WI38 (cell line): ENCODE data around the gene FBXO47.

Experiments
- H3K4me3 ChIP-seq: 2 replicates; pipeline ENCODE4 v1.5.1; 2011; ENCODE audit warnings: low read depth, mild to moderate bottlenecking, control low read depth, low read length
- CTCF ChIP-seq: IDR thresholded peaks from 2 replicates; pipeline ENCODE4 v1.5.1; 2012; ENCODE audit warnings: low read depth, mild to moderate bottlenecking, control low read depth, low read length

The FBXO47 gene

DNA sequence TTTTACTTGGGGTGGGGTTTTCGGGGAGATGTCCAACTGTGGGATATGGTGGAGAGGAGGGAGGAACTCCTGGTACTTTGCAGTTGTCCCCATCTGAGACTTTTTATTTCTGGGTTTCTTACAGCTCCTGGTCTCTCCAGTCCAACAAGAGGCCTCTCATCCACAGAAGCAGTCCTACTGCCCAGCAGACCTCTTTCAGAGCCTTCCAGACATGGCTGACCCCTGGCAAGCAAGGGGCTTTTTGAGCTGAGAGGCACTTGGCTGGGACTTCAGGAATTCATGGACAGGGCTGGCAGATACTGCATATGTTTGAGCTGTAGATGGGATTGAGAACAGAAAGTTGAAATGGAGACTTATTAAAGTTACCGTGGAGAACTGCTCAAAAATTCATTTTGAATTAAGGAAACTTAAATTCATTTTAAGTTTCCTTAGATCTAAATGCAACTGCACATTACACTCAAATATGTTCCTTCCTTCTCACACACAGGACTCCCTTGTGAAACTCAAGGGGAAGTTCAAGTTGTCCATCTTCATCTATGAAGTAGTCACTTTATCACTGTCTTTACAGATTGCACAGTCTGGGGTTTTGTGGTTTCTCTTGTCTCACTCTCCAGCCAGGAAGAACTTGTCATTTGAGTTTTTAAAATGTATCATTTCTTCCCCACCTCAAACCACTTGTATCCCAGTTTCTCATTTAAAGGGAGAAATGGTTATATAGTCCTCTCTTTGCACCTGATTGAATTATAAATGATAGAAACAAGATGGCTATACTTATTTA is 40.7 kb downstream of the FBXO47 start:
- no peak overlapping the region; the same call in 1 of the 2 replicates for H3K4me3 ChIP-seq
- TF ChIP-seq CTCF: no peak

GRCh38 chr17:38925263-38925995 is 41.8 kb downstream of the FBXO47 start, which contains the start of gene LASP1NB:
LASP1NB (plus strand) TSS chr17:38925614.
- H3K4me3 ChIP-seq: peak within 1 kb of the TSS; percentile 37
- no peak for TF ChIP-seq CTCF

GRCh38 chr17:38922538-38923297 is 44.5 kb downstream of the FBXO47 start:
- H3K4me3 ChIP-seq: no peak overlapping the region
- no peak for TF ChIP-seq CTCF

- no peak for TF ChIP-seq CTCF
- no peak overlapping the region for H3K4me3 ChIP-seq
These were observed 45.3 kb downstream of the FBXO47 start for GRCh38 chr17:38921756-38922411.

- H3K4me3 ChIP-seq: no peak overlapping the region
- TF ChIP-seq CTCF: no peak
These were observed 46.6 kb downstream of the FBXO47 start for GRCh38 chr17:38920374-38921291.
